ENCODE measurements around the gene USP36. TPM values are rescaled to one million over a fixed set of nuclear protein-coding genes. Genes with fewer than 3 reads are reported as not detected.
A peak's percentile ranks its signal among the peaks of the same experiment; 100 is the strongest.

The USP36 gene
- total RNA-seq, 2 experiments from 2014 or later = 489 to 494 TPM

GRCh38 chr17:78766743-78767294 is 73.8 kb downstream of the USP36 start:
- DNase-seq (no peak), ATAC-seq (ENCODE audit: poor library complexity) (peak; percentile 33)
- Mint-ChIP-seq H3K27ac (no peak overlapping the region), H3K36me3 (ENCODE audit: low read depth) (peaks cover 27% of the 10 kb centered on the region), H3K4me1 (ENCODE audit: low read depth) (peaks cover 29% of the 10 kb centered on the region), H3K27me3 (no peaks in the 10 kb centered on the region), H3K9me3 (no peaks in the 10 kb centered on the region), H3K4me3 (no peak overlapping the region)
- H3K27ac ChIP-seq (ENCODE audit: low read depth in 1 of 2, low read length in 2 of 2) = peak overlapping the region; percentile 18 to 48
- H3K4me3 ChIP-seq (ENCODE audit: low read length) = peak overlapping the region; percentile 6
- peaks cover 98% of the 10 kb centered on the region for H3K4me1 ChIP-seq (ENCODE audit: insufficient read depth, low read length)
- ChIA-PET CTCF (interaction anchor here (0.8 to 1.4 kb wide), 4 partner anchors 14 to 30 kb away, joined by 3 to 4 read pairs (median 3); no protein-coding TSS in a partner anchor), POLR2A (interaction anchor here (0.8 to 11.1 kb wide), 6 partner anchors 7 to 38 kb away, joined by 4 to 106 read pairs (median 9); no protein-coding TSS in a partner anchor)
- H3K9me3 ChIP-seq (ENCODE audit: control insufficient read depth in 1 of 2, insufficient read depth in 1 of 2, low read length in 2 of 2) = no peaks in the 10 kb centered on the region
- peaks cover 41% of the 10 kb centered on the region for H3K36me3 ChIP-seq (ENCODE audit: insufficient read depth, low read length)
- H3K27me3 ChIP-seq (ENCODE audit: control insufficient read depth in 1 of 2, insufficient read depth in 2 of 2, low read length in 2 of 2) = no peaks in the 10 kb centered on the region
- intact Hi-C loops (cut with DNase I, micrococcal nuclease) = no loop called here
- TF ChIP-seq CTCF (IDR thresholded peaks at IDR 0.05) = no peak

GRCh38 chr17:78766225-78766624 is 74.4 kb downstream of the USP36 start:
- peaks cover 31% of the 10 kb centered on the region for H3K4me1 Mint-ChIP-seq (ENCODE audit: low read depth)
- intact Hi-C loops (cut with DNase I, micrococcal nuclease) = no loop called here
- DNase-seq (no peak), ATAC-seq (ENCODE audit: poor library complexity) (no peak)
- H3K9me3 Mint-ChIP-seq = no peaks in the 10 kb centered on the region
- no peak overlapping the region for H3K4me3 Mint-ChIP-seq
- no peak overlapping the region for H3K4me3 ChIP-seq (ENCODE audit: low read length)
- CTCF ChIA-PET = interaction anchor here (0.8 to 1.4 kb wide), 5 partner anchors 12 to 30 kb away, joined by 3 to 4 read pairs (median 3); no protein-coding TSS in a partner anchor
- H3K27ac ChIP-seq (ENCODE audit: low read depth in 1 of 2, low read length in 2 of 2) = peak overlapping the region; percentile 18 to 25
- no peaks in the 10 kb centered on the region for H3K9me3 ChIP-seq (ENCODE audit: control insufficient read depth in 1 of 2, insufficient read depth in 1 of 2, low read length in 2 of 2)
- peaks cover 98% of the 10 kb centered on the region for H3K4me1 ChIP-seq (ENCODE audit: insufficient read depth, low read length)
- POLR2A ChIA-PET = interaction anchor here (0.8 to 11.1 kb wide), 6 partner anchors 7 to 37 kb away, joined by 4 to 106 read pairs (median 9); no protein-coding TSS in a partner anchor
- H3K27me3 Mint-ChIP-seq = no peaks in the 10 kb centered on the region
- peaks cover 41% of the 10 kb centered on the region for H3K36me3 ChIP-seq (ENCODE audit: insufficient read depth, low read length)
- no peaks in the 10 kb centered on the region for H3K27me3 ChIP-seq (ENCODE audit: control insufficient read depth in 1 of 2, insufficient read depth in 2 of 2, low read length in 2 of 2)
- no peak overlapping the region for H3K27ac Mint-ChIP-seq
- peaks cover 23% of the 10 kb centered on the region for H3K36me3 Mint-ChIP-seq (ENCODE audit: low read depth)
- no peak for TF ChIP-seq CTCF (IDR thresholded peaks at IDR 0.05)

DNA sequence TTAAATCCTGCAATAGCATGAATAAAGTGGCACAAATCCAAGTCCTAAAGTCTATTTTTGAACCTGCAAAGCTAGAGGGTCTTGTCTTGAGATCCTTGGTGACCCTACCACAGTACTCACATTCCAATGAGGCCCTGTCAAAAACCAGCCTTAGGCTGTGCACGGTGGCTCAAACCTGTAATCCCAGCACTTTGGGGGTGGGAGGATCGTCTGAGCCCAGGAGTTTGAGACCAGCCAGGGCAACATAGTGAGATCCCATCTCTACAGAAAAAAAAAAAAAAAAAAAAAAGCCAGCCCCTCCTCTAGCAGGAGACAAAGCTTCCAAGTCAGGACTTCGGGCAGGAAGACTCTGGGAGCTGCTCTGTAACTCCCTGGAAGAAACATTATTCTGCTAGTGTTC is 74.8 kb downstream of the USP36 start:
- H3K27me3 ChIP-seq (ENCODE audit: control insufficient read depth in 1 of 2, insufficient read depth in 2 of 2, low read length in 2 of 2) = no peaks in the 10 kb centered on the region
- peaks cover 98% of the 10 kb centered on the region for H3K4me1 ChIP-seq (ENCODE audit: insufficient read depth, low read length)
- Mint-ChIP-seq H3K4me3 (no peak overlapping the region), H3K4me1 (ENCODE audit: low read depth) (peaks cover 35% of the 10 kb centered on the region), H3K27me3 (no peaks in the 10 kb centered on the region), H3K27ac (no peak overlapping the region), H3K9me3 (no peaks in the 10 kb centered on the region), H3K36me3 (ENCODE audit: low read depth) (peaks cover 23% of the 10 kb centered on the region)
- ChIA-PET POLR2A (interaction anchor here (0.6 to 11.1 kb wide), 7 partner anchors 6 to 99 kb away, joined by 3 to 106 read pairs (median 6); no protein-coding TSS in a partner anchor), CTCF (interaction anchor here (0.6 to 1.4 kb wide), 5 partner anchors 10 to 29 kb away, joined by 3 to 4 read pairs (median 3); no protein-coding TSS in a partner anchor)
- TF ChIP-seq CTCF (IDR thresholded peaks at IDR 0.05) = no peak
- no peak overlapping the region for H3K4me3 ChIP-seq (ENCODE audit: low read length)
- H3K27ac ChIP-seq (ENCODE audit: low read depth in 1 of 2, low read length in 2 of 2) = peak overlapping the region; percentile 18 to 25
- DNase-seq = no peak
- no peak for ATAC-seq (ENCODE audit: poor library complexity)
- peaks cover 37% of the 10 kb centered on the region for H3K36me3 ChIP-seq (ENCODE audit: insufficient read depth, low read length)
- intact Hi-C loops (cut with DNase I, micrococcal nuclease) = no loop called here
- no peaks in the 10 kb centered on the region for H3K9me3 ChIP-seq (ENCODE audit: control insufficient read depth in 1 of 2, insufficient read depth in 1 of 2, low read length in 2 of 2)

Data from CD4-positive, alpha-beta T cell (primary cell).